WTC11 (cell line): ENCODE measurements around the gene FGF21. TPM values are rescaled to one million over a fixed set of nuclear protein-coding genes. Genes with fewer than 3 reads are reported as not detected.

Experiments used
- ATAC-seq: fragments of 200-7000 bp; cut with Tn5 transposase; 2 replicates; pipeline ENCODE4 v1.10.0; 2021; ENCODE audit warnings: mild to moderate bottlenecking, moderate library complexity
- CTCF ChIA-PET: fragments of 300-600 bp; sonication (Branson Sonifier 250); formaldehyde crosslinking; loops from one replicate; lab custom pipeline; 2021; ENCODE audit warnings: antibody characterized with exemption; lab: Charles Lee
- POLR2A ChIA-PET: fragments of 350-600 bp; sonication (Branson Sonifier 250); formaldehyde crosslinking; loops from one replicate; lab custom pipeline; 2021; ENCODE audit warnings: antibody characterized with exemption; lab: Charles Lee
- DNase-seq: peaks from one replicate; pipeline ENCODE4 v3.0.0; 2021; ENCODE audit warnings: low spot score
- H3K27ac Mint-ChIP-seq: 2 replicates; pipeline ENCODE4 v1.8.0; 2021; ENCODE audit warnings: mixed read lengths
- H3K27me3 Mint-ChIP-seq: 2 replicates; pipeline ENCODE4 v1.8.0; 2021; ENCODE audit warnings: low read depth, mild to moderate bottlenecking, moderate library complexity, mixed read lengths
- H3K36me3 Mint-ChIP-seq: 2 replicates; pipeline ENCODE4 v1.8.0; 2021; ENCODE audit warnings: mixed read lengths
- H3K4me1 Mint-ChIP-seq: 2 replicates; pipeline ENCODE4 v1.8.0; 2022; ENCODE audit warnings: mixed read lengths
- H3K4me3 Mint-ChIP-seq: 2 replicates; pipeline ENCODE4 v1.8.0; 2021; ENCODE audit warnings: mild to moderate bottlenecking, moderate library complexity, mixed read lengths
- H3K9me3 Mint-ChIP-seq: 2 replicates; pipeline ENCODE4 v1.8.0; 2021; ENCODE audit warnings: mixed read lengths
- ATF1 ChIP-seq: sonication (generic); formaldehyde crosslinking; IDR thresholded peaks from 2 replicates; pipeline ENCODE4 v1.8.1; 2023; ENCODE audit warnings: mild to moderate bottlenecking, moderate library complexity, missing genetic modification reagents
- CBFB ChIP-seq: sonication (generic); formaldehyde crosslinking; IDR thresholded peaks from 2 replicates; pipeline ENCODE4 v1.8.1; 2022; ENCODE audit warnings: mild to moderate bottlenecking, low read depth, missing genetic modification reagents
- CDX4 ChIP-seq: fragments of 250-450 bp; sonication (Bioruptor Pico); IDR thresholded peaks from 2 replicates; pipeline ENCODE4 v1.9.0; 2021; ENCODE audit warnings: moderate library complexity, mild to moderate bottlenecking, inconsistent platforms, borderline replicate concordance
- CREB1 ChIP-seq: sonication (generic); formaldehyde crosslinking; IDR thresholded peaks from 2 replicates; pipeline ENCODE4 v1.8.0; 2023; ENCODE audit warnings: mild to moderate bottlenecking, missing genetic modification reagents
- CREM ChIP-seq: sonication (generic); formaldehyde crosslinking; IDR thresholded peaks from 2 replicates; pipeline ENCODE4 v1.8.1; 2022; ENCODE audit warnings: mild to moderate bottlenecking, missing genetic modification reagents, moderate library complexity
- CTCF ChIP-seq: fragments of 200-600 bp; IDR thresholded peaks from 2 replicates; pipeline ENCODE4 v1.8.0; 2022; ENCODE audit warnings: antibody characterized with exemption
- E2F1 ChIP-seq: sonication (generic); formaldehyde crosslinking; IDR thresholded peaks from 2 replicates; pipeline ENCODE4 v1.8.0; 2022; ENCODE audit warnings: mild to moderate bottlenecking, missing genetic modification reagents
- E2F5 ChIP-seq: sonication (generic); formaldehyde crosslinking; IDR thresholded peaks from 2 replicates; pipeline ENCODE4 v1.8.1; 2022; ENCODE audit warnings: mild to moderate bottlenecking, moderate library complexity, missing genetic modification reagents
- ESRRA ChIP-seq: sonication (generic); formaldehyde crosslinking; IDR thresholded peaks from 2 replicates; pipeline ENCODE4 v1.8.1; 2022; ENCODE audit warnings: mild to moderate bottlenecking, missing genetic modification reagents, borderline replicate concordance
- FOXJ3 ChIP-seq: sonication (generic); formaldehyde crosslinking; IDR thresholded peaks from 2 replicates; pipeline ENCODE4 v1.9.0; 2021; ENCODE audit warnings: missing genetic modification reagents, mild to moderate bottlenecking, borderline replicate concordance
- FOXK1 ChIP-seq: sonication (generic); formaldehyde crosslinking; IDR thresholded peaks from 2 replicates; pipeline ENCODE4 v1.8.0; 2022; ENCODE audit warnings: mild to moderate bottlenecking, moderate library complexity, missing genetic modification reagents
- MAX ChIP-seq: sonication (generic); formaldehyde crosslinking; IDR thresholded peaks from 2 replicates; pipeline ENCODE4 v1.8.0; 2022; ENCODE audit warnings: mild to moderate bottlenecking, missing genetic modification reagents
- NFE2L1 ChIP-seq: sonication (generic); formaldehyde crosslinking; IDR thresholded peaks from 2 replicates; pipeline ENCODE4 v1.8.1; 2023; ENCODE audit warnings: missing genetic modification reagents
- PRDM15 ChIP-seq: sonication (generic); formaldehyde crosslinking; IDR thresholded peaks from 2 replicates; pipeline ENCODE4 v1.8.0; 2022; ENCODE audit warnings: missing genetic modification reagents
- TEAD1 ChIP-seq: sonication (generic); formaldehyde crosslinking; IDR thresholded peaks from 2 replicates; pipeline ENCODE4 v1.8.0; 2022; ENCODE audit warnings: mild to moderate bottlenecking, missing genetic modification reagents
- ZNF281 ChIP-seq: sonication (generic); formaldehyde crosslinking; IDR thresholded peaks from 2 replicates; pipeline ENCODE4 v1.8.0; 2023; ENCODE audit warnings: mild to moderate bottlenecking, missing genetic modification reagents
- ZNF512 ChIP-seq: sonication (generic); formaldehyde crosslinking; IDR thresholded peaks from 2 replicates; pipeline ENCODE4 v1.8.1; 2022; ENCODE audit warnings: missing genetic modification reagents, borderline replicate concordance
- total RNA-seq: library from RNA; stranded (reverse); gene quantifications from 3 replicates; pipeline ENCODE4 v1.2.3, GENCODE V29; 2021

Gene FGF21
- total RNA-seq, 1 experiment from 2014 or later, result 0.26 TPM

GRCh38 chr19:48795055-48795684, 39.8 kb downstream of the FGF21 start (continued):
- peak; percentile 92 for TF ChIP-seq CTCF
- TF ChIP-seq FOXK1, result peak; percentile 76
- 0 out of 2 replicates have a peak, but pooled peaks have one; percentile 36 for TF ChIP-seq CREM (CRISPR knock-in tag)
- TF ChIP-seq E2F5, result no peak
- no peak for TF ChIP-seq CREB1 (CRISPR knock-in tag)
- TF ChIP-seq TEAD1 (CRISPR knock-in tag), result peak; percentile 70
- TF ChIP-seq ZNF512 (CRISPR knock-in tag), result no peak
- 0 out of 2 replicates have a peak, but pooled peaks have one; percentile 31 for TF ChIP-seq MAX (CRISPR knock-in tag)
- no peak for TF ChIP-seq ESRRA (CRISPR knock-in tag)
- no peak for TF ChIP-seq E2F1 (CRISPR knock-in tag)

GRCh38 chr19:48795685-48796070, 40.4 kb downstream of the FGF21 start:
- peak overlapping the region; percentile 96 for H3K4me3 Mint-ChIP-seq
- H3K4me1 Mint-ChIP-seq, result peaks cover 18% of the 10 kb centered on the region
- DNase-seq, result no peak
- no peak for ATAC-seq
- peak overlapping the region; percentile 98; the same call in 1 of the 2 replicates for H3K27ac Mint-ChIP-seq
- H3K27me3 Mint-ChIP-seq, result no peaks in the 10 kb centered on the region; the same call in none of the 2 replicates
- ChIA-PET CTCF (interaction anchor here (0.5 to 6.7 kb wide), 54 partner anchors 8 to 403 kb away, joined by 3 to 132 read pairs (median 5); partner anchors contain the start of genes BCAT2, CA11, GYS1 and HSD17B14), POLR2A (interaction anchor here (0.6 to 1.6 kb wide), 8 partner anchors 11 to 899 kb away, joined by 3 to 11 read pairs (median 4); no protein-coding TSS in a partner anchor)
- no peaks in the 10 kb centered on the region for H3K36me3 Mint-ChIP-seq
- H3K9me3 Mint-ChIP-seq, result no peaks in the 10 kb centered on the region
- TF ChIP-seq CDX4 (CRISPR knock-in tag) (no peak), ZNF281 (CRISPR knock-in tag) (no peak), FOXJ3 (CRISPR knock-in tag) (no peak), CBFB (CRISPR knock-in tag) (no peak), NFE2L1 (CRISPR knock-in tag) (no peak), PRDM15 (CRISPR knock-in tag) (no peak), ATF1 (CRISPR knock-in tag) (no peak)
